Measurements from ENCODE around the gene LHPP.

DNA sequence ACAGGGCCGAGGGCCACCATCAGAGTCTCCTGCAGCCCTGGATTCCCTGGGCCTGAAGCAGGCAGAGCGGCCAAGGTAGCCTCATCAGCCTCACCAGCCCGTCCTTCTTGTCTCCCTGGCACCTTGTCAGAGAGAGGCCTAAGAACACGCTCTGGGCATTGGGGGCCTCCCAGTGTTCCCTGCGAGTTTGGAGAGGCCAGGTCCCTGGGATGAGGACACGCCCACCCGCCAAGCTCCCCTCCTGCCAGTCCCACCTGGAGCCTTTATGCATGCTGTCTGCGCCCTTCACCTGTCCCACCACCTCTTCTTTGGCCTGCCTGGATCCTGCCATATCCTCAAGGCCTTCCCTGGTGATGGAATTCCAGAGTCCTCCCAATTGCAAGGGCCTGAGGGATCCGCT lies 69.2 kb downstream of the LHPP start:
- TF ChIP-seq POLR2A (IDR thresholded peaks at IDR 0.05; ENCODE audit: low read depth, low read length) (no peak), POLR2AphosphoS5 (IDR thresholded peaks at IDR 0.05; ENCODE audit: low read depth, low read length) (no peak), TAF1 (IDR thresholded peaks at IDR 0.05; ENCODE audit: borderline replicate concordance, low read depth, low read length) (no peak)

All from GM12892 (cell line).